CD4-positive, alpha-beta T cell treated with Interleukin-10 for 1 hour (primary cell): ENCODE data around the gene CDC42SE2.
A peak's percentile ranks its signal among the peaks of the same experiment; 100 is the strongest.
"Not testable (repeated sequence)": the region's sequence is repeated elsewhere in the genome, so short reads cannot be mapped to it uniquely, and the experiment has no call there.

Source experiments
- DNase-seq: peaks from one replicate; pipeline ENCODE4 v3.0.0-alpha.2; 2020

Gene CDC42SE2

DNA sequence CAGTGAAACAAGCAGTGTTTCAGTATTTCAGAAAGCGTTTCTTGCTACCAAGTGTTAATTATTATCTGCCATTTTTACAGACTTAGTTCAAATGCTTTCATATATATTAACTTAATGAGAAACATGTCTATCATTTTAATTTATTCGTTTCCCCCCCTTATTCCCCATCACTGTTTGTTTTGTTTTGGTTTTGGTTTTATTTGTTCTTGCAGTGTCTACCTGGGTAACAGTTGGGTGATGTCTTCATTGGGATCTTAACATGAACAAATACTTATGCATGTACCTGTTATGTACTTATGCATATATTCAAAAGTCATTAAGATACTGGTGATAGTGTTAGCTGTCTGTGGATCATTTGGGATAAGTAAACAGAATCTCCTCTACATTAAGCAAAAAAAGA is 108.0 kb downstream of the CDC42SE2 start:
- DNase-seq: no peak

- DNase-seq: peak; percentile 48
Measured at GRCh38 chr5:131373265-131373664, 109.4 kb downstream of the CDC42SE2 start.

DNA sequence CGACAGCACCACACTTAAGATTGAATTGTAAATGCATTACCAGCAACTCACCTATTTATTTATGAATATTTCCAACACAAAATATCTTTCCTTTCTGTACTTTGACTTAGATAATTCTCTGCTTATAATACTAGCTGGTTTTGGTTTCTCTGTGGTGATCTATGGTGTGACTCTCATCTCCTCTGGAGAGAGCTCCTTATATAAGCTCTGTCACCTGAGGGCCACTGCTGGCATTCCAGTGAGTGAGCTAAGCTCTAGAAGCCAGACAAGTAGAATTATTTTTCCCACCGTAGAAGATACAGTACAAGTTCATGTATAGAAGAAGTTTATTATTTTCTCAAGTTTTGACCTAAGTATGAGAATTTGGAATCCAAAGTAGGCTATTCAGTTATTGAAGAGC is 111.5 kb downstream of the CDC42SE2 start:
- DNase-seq: peak; percentile 64

DNA sequence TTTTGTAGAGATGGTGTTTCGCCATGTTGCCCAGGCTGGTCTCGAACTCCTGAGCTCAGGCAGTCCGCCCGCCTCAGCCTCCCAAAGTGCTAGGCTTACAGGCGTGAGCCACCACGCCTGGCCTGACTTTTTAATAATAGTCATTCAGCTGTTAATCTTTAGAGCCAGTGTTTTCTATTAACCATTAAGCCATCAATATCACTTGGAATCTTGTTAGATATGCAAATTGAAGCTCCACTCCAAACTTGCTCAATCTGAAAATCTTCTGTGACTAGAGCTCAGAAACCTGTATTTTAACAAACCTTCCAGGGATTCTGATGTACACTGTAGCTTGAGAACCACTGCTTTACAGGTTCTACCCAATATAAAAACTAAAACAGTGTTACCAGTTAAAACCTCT is 113.5 kb downstream of the CDC42SE2 start:
- no peak for DNase-seq

DNA sequence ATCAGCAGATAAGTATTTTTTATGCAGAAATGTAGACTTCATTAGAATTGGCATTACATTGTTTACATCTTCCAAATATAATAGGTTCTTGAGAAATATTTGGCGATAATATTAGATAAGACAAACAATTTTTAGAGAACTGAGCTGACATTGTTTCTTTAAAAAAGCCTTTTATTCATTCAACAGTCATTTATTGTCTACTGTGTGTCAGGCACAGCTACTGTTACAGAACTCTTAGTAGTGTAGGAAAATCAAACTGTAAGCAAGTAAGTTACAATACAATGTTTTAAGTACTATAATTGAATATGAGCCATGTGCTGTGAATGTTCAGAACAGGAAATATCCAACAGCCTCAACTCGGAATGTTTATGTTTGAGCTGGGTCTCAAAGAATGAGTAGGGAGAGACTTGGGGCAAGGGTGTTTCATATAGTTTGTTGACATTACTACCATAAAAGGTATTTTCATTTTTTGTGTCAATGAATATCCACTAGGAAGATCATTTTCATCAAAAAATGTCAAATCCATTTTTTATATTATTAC is 114.0 kb downstream of the CDC42SE2 start:
- no peak for DNase-seq

DNA sequence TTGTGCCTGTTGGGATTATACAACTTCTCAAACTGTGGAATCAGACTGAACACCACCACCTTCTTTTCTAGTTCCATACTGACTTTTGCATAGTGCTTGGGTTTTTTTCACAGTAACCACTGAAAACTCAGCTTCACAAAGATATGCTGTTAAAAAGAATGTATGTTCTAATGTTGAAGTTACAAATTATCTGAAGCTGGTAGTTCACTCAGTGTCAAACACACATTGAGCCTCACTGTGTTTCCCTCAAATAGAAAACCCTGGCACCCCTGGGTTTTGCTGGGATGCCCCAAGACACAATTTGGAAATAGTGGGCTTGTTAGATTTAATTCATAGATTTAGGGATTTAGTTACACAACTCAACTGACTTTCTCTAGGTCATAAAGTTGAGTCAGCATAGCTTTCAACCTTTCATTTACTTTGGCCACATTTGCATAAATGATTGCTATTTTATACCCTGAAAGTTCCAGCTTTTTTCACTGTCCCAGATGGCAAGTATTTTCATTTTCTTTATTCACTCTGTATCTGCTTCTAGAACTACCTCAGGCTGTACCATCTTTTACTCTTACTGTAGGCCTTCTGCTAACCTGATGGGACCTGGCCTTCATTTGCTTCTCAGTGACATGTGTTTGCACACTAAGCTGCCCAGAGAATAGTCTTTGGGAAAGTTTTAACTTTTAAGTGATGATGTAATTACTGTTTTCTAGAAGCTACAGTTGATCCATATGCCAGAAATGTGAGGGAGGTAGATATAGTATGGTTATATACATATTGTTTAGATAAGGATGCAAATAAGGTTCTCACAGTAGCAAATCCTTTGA is 115.1 kb downstream of the CDC42SE2 start:
- DNase-seq: peak; percentile 78

DNA sequence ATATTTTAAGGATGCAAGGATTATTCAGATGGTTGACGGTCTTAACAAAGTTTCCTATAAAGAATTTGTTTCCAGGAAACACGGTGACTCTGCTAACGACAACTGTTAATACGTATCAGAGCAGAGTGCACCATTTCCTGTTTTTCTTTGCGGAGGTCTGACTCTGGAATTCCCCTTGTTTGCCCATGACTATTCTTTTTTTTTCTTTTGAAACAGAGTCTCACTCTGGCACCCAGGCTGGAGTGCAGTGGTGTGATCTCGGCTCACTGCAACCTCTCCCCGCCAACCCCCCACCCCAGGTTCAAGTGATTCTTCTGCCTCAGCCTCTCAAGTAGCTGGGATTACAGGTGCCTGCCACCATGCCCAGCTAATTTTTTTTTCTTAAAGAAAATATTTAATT is 115.9 kb downstream of the CDC42SE2 start:
- peak; percentile 94 for DNase-seq

- DNase-seq: not testable (repeated sequence)
Measured at GRCh38 chr5:131380238-131380637, 116.4 kb downstream of the CDC42SE2 start.

- DNase-seq: peak; percentile 56
Measured at GRCh38 chr5:131381021-131381420, 117.2 kb downstream of the CDC42SE2 start.

GRCh38 chr5:131381777-131382176 is 117.9 kb downstream of the CDC42SE2 start:
- peak; percentile 52 for DNase-seq

DNA sequence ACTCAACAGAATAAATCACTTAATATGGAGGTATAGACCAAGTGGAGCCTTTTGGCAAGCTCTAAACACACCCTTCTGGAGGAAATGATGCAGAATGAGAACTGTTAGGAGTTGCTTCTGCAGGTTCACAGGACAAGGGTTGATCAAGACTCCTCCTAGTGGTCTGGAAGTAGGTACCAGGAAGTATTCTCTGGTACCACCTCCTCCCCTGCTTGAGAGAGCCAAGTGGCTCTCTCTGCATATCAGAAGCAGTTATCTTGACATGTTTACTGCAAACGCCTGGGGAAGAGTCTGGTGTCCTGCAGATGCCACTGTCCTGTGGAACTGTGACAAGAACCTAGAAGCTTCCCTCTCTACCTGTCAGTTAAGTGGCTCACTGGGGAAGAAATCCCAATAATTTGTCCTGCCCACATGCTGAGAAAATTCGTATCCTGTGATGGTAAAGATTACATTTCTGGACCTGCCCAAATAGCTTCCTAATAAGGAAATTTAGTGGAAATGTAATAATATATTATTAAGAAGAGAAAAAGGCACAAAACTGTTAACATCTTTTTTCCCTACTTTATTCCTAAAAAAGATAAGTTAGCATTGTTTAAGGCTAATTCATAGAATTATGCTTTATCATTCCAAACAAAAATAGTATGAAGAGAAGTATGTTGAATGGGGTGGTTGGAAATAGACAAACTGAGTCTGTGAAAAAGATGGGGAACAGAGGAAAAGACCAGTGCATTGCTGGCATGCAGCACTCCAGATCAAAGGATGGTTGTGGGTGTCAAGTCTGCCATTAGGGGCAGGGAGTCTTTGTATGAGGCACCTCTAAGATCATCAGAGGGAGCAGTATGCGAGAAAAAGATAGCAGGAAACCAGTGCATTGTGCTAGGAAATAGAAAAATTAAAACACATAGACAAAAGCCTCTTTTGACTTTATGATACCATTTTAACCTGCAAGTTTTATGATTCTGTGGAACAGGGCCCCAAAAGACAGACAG is 118.8 kb downstream of the CDC42SE2 start:
- DNase-seq: peak; percentile 92

DNA sequence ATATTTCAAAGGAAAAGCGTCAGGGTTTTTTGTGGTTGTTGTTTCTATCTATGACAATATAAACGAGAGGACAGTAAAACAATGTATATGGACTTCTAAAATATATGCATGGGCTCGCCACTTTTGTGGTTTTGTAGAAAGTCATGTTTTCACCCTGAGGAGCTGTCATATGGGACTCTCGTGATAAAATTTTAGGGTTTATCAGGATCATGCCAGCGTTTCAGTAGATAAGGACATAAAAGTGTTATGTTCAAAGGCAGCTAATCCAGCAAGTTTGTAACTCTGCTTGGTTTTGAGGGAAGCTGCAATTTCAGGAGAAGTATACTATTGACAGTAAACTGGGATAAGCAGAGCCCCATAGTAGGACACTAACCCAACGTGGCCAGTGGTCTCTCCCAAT is 120.3 kb downstream of the CDC42SE2 start:
- no peak for DNase-seq

DNA sequence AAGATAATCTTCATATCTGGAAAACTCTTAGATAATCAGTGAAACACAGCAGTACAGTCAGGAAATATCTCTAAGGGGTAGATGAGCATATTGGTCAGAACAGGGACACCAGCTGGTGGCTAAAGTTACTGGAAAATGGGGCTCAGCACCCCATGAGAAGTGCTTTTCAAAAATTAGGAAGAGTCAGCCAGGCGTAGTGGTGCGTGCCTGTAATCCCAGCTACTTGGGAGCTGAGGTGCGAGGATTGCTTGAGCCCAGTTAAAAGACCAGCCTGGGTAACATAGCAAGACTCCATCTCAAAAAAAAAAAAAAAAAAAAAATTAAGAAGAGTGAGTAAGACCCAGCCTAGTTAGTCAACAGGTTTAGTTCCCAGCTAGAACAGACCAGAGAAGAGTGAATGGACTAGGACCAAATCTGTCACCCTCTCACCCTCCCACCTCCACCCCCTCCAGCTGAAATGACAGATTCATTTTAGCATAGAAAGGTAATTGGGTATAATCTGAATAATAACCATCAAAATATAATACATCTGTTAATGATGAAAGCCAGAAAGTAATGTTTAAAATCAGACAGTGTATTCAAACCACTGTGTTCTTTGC is 120.9 kb downstream of the CDC42SE2 start:
- no peak for DNase-seq

DNA sequence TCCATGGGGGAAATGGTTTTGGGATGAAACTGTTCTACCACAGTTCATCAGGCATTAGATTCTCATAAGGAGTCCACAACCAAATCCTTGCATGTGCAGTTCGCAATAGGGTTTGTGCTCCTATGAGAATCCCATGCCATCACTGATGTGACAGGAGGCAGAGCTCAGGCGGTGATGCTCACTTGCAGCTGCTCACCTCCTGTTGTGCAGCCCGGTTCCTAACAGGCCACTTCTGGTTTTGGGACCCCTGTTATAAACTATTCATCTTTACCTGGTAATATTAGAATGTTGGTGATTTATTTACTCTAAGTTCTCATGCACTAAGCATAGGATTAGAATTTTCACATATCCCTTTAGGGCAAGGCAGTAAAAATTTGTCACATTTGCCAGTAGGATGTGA is 122.3 kb downstream of the CDC42SE2 start:
- no peak for DNase-seq

DNA sequence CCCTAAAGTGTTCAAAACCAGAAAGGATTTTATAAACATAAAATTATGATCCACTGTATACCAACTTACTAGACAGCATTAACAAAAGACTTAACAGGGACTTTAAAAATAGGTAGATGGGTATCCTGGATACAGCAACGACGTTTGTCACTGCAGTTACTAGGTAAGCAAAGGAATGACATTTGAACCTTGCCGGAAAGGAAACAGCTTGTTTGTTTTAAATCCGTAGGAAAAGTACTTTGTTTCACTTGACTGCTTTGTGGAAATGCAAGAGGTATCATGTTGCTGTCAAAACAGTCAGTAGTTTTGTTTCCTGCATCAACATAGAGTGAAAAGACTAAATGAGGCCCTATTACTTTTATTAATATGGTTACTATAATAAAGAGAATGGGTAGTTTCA is 122.9 kb downstream of the CDC42SE2 start:
- DNase-seq: no peak

GRCh38 chr5:131387255-131387654 is 123.4 kb downstream of the CDC42SE2 start:
- no peak for DNase-seq

GRCh38 chr5:131389096-131389868 is 125.4 kb downstream of the CDC42SE2 start:
- DNase-seq: no peak

DNA sequence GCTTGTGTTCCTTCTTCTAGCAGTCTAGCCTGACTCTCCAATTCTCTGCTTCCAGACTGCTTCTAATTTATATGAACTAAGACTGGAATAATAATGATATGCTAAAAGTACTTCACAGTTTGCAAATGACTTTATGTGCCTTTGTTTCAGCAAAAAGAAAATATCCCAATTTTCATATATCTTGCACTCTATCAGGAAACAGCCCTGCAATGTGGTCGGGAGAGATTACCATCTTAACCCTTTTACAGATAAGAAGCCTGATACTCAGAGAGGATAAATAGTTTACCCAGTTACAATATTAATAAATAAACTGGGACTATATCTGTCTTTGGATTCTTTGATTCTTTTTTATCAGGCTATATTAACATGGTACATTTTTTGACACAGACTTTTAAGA is 126.0 kb downstream of the CDC42SE2 start:
- DNase-seq: no peak

DNA sequence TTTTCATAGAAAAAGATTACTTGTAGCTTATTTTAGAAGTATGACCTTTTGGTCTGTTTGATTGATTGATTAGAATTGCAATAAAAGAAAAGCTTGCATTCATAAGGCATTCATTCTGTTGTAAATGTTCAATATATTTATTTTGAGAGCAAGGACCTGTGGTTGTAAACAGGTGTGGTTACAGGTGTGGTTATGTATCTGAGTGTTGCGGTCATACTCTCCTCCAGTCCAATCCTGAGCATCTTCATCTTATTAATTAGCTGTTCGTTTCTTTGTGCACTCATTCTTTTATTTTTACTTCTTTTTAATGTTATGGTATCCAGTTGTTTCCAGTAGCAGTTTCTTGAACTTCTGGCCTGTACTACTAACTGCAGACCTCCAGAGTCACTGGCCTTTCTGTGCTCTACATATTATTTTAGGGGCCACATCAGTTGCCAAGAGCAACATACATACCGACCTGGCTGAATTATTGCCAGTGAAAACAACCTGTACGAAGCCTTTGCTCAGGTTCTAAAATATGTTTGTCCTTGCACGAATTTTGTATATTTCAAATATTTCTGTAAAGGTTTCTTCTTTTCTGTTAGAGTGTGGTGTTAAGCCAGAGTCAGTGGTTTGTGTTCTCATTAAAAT is 128.7 kb downstream of the CDC42SE2 start:
- peak; percentile 55 for DNase-seq

DNA sequence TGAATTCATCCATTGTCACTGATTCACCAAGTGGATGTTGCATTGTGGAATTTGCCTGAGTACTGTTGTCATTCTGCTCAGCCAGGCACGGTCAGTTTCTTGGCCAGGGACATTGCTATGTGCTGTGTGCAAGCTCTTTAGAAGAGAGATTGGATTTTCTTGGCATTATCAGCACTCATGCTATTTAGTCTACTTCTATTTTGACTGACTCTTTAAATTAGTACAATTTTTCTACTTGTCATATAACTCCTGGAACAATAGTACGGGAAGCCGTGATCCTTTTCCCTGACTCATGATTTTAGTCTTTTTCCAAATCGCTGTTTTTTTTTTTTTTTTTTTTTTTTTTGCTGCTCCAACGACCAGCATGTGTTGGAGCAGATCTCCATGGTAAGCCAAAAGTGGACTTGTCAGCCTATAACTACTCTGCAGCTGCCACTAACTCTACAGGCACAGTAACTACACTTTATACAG is 129.7 kb downstream of the CDC42SE2 start:
- no peak for DNase-seq

DNA sequence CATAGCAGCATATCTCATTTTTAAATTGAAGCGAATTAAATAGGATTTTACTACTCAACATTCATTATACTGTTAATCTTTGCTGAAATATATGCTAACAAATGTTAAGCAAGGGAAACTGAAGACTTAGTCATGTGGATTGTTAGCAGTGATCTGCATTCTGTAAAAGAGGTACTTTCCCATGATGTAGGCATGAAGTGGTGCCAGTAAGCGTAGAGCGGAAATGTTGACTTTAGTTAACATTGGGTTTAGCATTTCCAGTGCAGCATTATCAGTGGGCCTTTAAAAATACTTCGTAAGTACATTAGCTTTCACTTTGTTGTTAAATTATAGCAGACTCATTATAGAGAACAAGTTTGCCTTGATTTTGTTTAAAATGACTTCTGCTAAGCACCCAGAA is 130.3 kb downstream of the CDC42SE2 start:
- DNase-seq: peak; percentile 90

DNA sequence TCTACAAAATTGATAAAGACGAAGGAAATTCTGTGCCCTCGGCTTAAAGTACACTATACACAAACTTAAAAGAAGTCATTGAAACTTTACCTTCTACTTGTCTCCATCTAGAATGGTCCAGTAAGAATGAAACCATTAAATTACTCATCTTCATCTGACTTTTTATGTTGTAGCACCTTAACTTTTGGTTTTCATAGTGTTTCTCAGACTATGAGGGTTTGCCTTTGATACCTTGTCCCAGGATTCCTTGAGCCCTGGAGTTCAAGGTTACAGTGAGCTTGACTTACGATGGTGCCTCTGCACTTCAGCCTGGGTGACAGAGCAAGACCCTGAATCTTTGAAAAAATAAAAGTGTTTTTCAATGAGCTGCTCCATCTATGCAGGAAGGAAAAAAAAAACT is 132.2 kb downstream of the CDC42SE2 start:
- no peak for DNase-seq
